GM18951 (cell line): ENCODE data around the gene LDLRAD4.
"Not testable (repeated sequence)": the region's sequence is repeated elsewhere in the genome, so short reads cannot be mapped to it uniquely, and the experiment has no call there.

Source experiments
- POLR2A ChIP-seq: IDR thresholded peaks from 4 replicates; pipeline ENCODE4 v1.6.1; 2011; ENCODE audit warnings: mild to moderate bottlenecking; ENCODE audit not compliant: insufficient read length, insufficient read depth; ENCODE audit errors: extremely low read depth
- in situ Hi-C: fragments of 300-500 bp; cut with MboI; formaldehyde crosslinking; loops from one replicate; pipeline ENCODE4 v1.12.0; 2022; ENCODE audit warnings: low sequenced_read_pairs, mixed read lengths, inconsistent platforms; ENCODE audit not compliant: unreplicated experiment

Gene LDLRAD4

GRCh38 chr18:13599031-13599430 is 380.5 kb downstream of the LDLRAD4 start:
- TF ChIP-seq POLR2A = no peak
- in situ Hi-C loops = no loop called here

DNA sequence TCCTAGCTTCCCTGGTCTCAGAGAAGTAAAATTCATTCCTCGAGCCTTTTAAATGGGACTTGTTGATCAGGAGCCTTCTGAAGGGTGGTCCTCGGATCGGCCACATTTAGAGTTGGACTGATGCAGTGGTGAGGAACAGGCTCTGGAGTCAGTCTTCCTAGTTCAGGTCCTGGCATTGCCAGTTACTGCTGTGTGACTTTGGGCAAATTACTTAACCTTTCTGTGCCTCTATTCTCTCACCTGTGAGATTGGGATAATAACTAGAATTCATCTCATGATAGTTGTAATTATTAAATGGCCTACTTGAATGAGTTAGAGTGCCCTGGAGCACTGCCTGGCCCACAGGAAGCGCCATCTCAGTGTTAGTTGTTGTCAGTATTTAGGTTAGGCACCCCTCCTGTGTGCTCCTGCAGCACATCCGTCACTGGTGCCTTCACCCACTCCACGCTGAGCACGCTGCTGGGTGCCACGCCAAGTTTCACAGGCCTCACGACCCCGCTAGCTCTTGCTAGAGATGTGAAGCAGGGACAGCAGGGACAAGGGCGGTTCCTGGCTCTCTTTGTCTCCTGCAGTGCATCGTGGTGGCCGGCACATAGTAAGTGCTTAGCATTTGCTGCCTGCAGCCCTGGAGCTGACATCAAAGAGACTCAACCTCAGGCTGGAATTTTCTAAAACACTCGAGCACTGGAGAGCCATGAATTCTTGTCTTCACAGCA is 384.9 kb downstream of the LDLRAD4 start:
- no peak for TF ChIP-seq POLR2A

DNA sequence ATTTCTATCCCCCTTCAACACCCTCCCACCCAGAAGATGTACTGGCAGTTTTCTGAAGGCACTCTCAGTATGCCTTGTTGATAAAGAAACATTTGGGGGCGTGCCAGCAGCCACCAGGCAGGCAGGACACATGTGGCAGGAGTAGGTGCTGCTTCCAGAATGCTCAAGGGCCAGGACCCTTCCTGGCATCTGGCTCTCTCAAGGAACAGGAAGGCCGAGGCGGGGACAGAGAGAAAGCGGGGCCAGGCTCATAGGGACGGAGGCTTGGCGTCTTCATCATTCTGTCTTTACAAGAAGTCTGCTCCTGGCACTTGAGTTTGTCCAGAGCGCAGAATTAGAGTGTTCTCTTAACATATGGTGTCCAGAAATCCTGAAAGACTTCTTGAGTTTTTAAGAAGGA is 386.2 kb downstream of the LDLRAD4 start:
- no peak for TF ChIP-seq POLR2A
- in situ Hi-C loops = no loop called here

More for the DNA sequence above, 384.9 kb downstream of the LDLRAD4 start:
- in situ Hi-C loops = no loop called here

DNA sequence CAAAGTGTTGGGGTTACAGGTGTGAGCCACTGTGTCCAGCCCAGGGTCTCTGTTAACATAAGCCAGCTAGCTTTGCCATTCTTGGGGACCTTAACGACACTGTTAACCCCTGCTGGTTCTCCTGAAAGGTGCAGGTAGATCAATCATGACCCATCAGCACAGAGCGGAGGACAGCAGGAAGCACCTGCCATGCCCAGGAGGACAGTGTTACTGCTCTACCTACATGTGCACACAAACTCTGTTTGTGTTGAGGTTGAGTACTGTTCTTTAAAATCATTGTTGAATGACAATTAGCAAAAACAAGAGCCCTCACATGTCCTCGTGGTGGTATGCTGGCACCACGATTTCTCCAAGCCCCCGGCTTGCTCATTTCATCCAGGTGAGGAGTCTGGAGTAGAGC is 386.9 kb downstream of the LDLRAD4 start:
- in situ Hi-C loops = no loop called here
- TF ChIP-seq POLR2A = no peak

- TF ChIP-seq POLR2A = no peak
- in situ Hi-C loops = no loop called here
These were observed 387.3 kb downstream of the LDLRAD4 start for GRCh38 chr18:13605901-13606300.

GRCh38 chr18:13606604-13607254 is 388.2 kb downstream of the LDLRAD4 start:
- no peak for TF ChIP-seq POLR2A
- in situ Hi-C loops = no loop called here

DNA sequence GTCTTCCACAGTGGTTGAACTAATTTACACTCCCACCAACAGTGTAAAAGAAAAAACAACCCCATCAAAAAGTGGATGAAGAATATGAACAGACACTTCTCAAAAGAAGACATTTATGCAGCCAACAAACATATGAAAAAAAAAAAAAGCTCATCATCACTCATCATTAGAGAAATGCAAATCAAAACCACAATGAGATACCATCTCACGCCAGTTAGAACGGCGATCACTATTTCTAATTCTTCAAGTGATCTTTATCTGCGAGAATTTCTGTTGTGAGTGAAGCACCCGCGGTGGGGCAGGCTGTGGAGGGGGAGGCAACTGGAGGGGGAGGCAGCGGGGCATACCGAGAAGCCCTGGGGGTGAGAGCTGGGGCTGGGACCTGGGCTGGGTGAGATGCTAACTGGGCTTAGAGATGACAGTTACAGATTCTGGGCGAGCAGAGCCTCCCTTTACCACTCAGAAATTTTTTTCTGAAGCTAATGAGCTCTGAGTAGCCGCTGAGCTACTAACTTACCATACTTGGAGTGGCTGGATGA is 389.5 kb downstream of the LDLRAD4 start:
- in situ Hi-C loops = not testable (repeated sequence)

- TF ChIP-seq POLR2A = no peak
- in situ Hi-C loops = no loop called here
These were observed 390.4 kb downstream of the LDLRAD4 start for GRCh38 chr18:13608791-13609532.

DNA sequence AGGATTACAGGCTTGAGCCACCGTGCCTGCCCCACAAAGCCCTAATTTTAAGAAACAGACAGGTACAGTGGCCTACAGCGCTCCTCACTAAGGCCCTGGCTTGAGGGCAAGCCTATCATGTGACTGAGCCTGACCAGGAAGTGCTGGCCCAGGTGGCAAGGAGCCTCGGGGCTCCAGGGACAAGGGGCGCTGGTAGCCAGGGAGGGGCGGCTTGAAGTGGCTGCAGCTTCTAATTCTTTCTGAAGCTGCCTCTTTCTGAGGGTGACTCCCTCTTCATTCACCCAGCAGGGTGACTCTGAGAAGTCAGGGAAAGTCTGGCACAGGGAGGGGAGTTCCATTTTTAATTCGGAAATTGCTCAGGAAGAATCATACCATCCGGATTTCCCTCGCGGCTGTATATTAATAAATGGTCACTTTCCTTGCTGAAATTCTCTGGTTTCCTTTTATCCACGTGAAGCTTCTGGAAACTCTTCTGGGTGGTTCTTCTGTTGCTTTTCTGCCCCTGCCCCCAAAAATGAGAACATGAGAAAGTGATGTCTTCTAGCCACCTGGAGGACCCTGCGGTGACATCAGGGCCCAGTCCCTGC is 392.1 kb downstream of the LDLRAD4 start:
- in situ Hi-C loops = loop anchor here (5.0 kb wide), 1 partner anchor 48 kb away; no protein-coding TSS in a partner anchor
- no peak for TF ChIP-seq POLR2A

- TF ChIP-seq POLR2A = no peak
- in situ Hi-C loops = loop anchor here (5.0 kb wide), 1 partner anchor 49 kb away; no protein-coding TSS in a partner anchor
These were observed 392.6 kb downstream of the LDLRAD4 start for GRCh38 chr18:13611142-13611600.

GRCh38 chr18:13611601-13612195 is 393.1 kb downstream of the LDLRAD4 start:
- no peak for TF ChIP-seq POLR2A
- in situ Hi-C loops = loop anchor here (5.0 kb wide), 1 partner anchor 49 kb away; no protein-coding TSS in a partner anchor

GRCh38 chr18:13612196-13612997 is 393.8 kb downstream of the LDLRAD4 start:
- in situ Hi-C loops = loop anchor here (5.0 kb wide), 1 partner anchor 50 kb away; no protein-coding TSS in a partner anchor
- TF ChIP-seq POLR2A = peak; percentile 49
